Stimulated activated CD4-positive, alpha-beta T cell treated with anti-CD3 and anti-CD28 coated beads, TNF-alpha, amount 100 ng/mL, for 4 hours (primary cell): ENCODE measurements around the gene PDYN.
"Not testable (repeated sequence)": the region's sequence is repeated elsewhere in the genome, so short reads cannot be mapped to it uniquely, and the experiment has no call there.

Source experiments
- DNase-seq, 3 experiments: peaks; one replicate each; pipeline ENCODE4 v3.0.0-alpha.2; 2020; ENCODE audit warnings: low read depth in 3 of 3

PDYN gene

GRCh38 chr20:1993986-1994385 lies at the start of gene PDYN:
Gene PDYN, minus strand, starts transcription at chr20:1994058. Its CDS starts 10,974 bp downstream, at chr20:1983084.
- DNase-seq, result no peak

DNA sequence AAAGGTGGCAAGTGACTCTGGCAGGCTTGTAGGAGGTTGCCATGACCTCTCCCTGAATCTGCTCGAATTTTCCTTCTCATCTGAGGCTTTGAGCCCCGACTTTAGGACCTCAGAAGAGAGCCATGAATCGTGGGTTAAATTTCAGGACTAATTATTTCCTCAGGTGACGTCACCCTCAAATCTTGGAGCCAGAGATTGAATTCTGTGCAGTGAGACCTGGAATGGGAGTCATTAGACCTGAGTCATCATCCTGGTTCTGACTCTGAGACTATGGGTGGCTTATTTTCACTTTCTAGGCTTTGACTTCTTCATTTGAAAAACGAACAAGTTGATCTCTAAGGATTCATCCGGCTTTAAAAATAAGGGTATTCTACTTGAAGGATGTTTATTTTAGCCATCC lies 48.5 kb upstream of the PDYN start:
- no peak for DNase-seq

- no peak for DNase-seq
Observed at GRCh38 chr20:2038161-2038560, 44.3 kb upstream of the PDYN start.

DNA sequence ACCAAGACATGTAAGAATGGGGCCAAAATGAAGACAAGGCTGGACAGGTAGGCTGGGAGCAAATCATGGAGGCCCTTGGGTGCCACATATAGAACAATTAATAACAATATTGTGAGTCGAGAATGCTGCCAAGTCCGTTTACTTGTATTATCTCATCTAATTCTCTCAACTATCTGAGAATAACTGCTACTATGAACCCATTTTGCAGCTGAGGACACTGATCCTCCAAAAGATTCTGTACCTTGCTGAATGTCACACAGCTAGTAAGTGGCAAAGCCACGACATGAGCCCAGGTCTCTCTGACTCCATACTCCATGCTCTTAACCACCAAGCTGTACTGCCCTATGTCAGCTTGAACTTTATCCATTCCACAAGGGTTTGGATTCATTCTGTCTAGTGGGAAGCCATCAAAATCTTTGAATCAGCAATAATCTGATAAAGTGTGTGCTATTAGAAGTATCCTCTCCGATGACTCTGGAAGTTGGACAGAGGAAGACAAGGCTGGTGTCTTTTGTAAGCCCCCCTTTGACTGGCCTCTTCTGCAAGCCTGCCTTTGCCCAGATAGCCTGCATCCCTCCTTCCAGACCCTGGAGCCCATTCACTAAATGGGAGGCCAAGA lies 43.5 kb upstream of the PDYN start:
- DNase-seq, result no peak

GRCh38 chr20:2036357-2036756 lies 42.5 kb upstream of the PDYN start:
- DNase-seq, result not testable (repeated sequence)

DNA sequence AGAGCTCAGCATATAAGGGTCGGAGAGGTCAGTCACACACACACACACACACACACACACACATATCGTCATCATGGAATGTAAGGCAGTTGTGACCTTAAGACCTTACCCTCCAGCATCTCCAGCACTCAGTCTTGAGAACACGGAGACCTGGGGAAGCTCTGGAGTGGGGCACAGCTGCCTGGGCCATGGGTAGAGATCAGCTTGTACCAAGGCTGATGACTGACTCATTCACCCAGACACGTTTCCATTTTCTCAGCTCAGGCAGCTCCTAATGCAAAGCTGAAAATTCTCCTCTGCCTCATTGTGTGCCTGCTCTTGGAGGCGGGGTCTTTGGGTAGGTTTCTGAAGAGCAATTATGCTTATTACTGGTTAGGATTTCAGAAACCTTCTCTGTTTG lies 38.3 kb upstream of the PDYN start:
- no peak for DNase-seq

- no peak for DNase-seq
Observed at GRCh38 chr20:2026514-2026913, 32.7 kb upstream of the PDYN start.

GRCh38 chr20:2026004-2026403 lies 32.1 kb upstream of the PDYN start:
- no peak for DNase-seq

DNA sequence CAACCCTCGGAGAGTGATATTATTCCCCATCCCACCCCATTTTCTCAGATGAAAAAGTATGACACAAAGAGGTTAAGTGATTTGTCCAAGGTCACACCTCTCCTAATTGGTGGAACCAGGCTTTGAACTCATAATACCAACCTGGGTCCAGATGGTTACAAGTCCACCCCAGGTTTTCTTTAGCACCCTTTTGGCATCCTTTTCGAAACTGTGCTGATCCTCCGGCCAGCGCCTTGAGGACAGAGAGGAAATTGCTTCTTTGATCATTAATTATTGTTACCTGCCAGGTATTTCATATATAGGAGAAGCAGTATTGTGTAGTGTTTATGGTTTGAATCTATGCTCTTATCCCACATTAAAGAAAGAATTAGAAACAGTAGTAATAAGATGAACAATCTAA lies 29.3 kb upstream of the PDYN start:
- DNase-seq, result no peak

DNA sequence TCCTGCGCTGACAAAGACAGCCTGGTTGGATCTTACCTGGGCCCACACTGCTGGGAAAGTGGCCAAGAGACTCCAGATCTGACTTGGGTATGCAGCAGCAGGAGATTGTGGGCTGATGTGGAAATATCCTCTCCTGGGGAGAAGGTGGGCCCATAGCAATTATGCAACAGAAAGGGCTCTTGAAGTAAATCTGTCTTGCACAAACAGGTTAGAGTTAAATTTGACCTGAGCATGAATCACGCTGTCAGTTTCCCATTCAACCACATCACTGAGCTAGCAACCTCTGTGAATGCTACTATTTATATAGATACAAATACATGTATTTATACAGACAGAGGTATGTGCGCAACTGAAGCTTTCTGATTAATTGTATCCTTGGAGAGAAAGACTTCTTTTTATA lies 28.3 kb upstream of the PDYN start:
- no peak for DNase-seq

DNA sequence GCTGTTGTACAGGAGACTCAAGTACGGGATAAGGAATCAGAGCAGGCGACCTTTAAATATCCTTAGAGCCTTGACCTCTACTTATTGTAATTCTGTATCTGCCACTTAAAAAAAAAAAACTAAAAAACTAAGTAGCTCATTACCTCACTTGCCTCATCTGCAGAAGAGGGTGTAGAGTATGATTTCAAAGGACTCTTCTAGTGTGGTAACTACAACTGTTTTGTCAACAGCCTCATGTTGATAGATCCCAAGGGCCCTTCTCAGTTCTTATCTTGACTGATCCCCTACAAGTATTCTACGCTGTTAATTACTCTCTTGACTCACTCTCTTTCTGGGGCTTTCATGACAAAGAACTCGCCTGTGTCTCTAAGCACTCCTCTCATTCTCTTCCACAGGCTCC lies 16.7 kb upstream of the PDYN start:
- no peak for DNase-seq

GRCh38 chr20:2006452-2007361 lies 12.8 kb upstream of the PDYN start:
- peak in 1 of 3 experiments; percentile 1 for DNase-seq

DNA sequence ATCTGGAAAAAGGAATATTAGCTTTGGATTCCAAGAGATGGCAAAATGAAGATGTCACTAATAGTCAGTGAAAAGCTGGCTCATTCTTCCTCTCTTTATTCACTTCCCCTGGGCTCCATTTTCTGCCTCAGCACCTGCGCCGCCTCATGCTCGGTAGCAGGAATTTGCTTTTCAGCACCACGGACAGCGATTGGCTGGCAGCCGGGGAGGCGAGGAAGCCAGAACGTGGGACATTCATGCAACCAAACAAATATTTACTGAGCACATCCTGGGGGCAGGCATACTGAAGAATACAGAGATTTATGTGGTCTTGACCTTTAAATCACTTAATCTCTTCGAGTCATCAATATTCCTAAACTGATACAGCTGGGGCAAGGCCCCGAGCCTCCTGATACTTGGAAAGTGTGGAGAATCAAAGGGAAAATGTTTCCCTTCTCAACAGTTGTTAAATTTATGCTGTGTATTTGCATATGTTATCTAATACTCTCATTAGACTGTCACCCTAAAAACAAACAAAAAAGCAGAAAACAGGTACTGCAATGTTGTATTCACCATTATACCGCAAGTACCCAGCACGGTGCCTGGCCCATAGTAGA lies 12.1 kb upstream of the PDYN start:
- peak; percentile 7 to 35 (median 9) for DNase-seq

- DNase-seq, result no peak
Observed at GRCh38 chr20:2005359-2005758, 11.5 kb upstream of the PDYN start.

- DNase-seq, result no peak
Observed at GRCh38 chr20:2004171-2004570, 10.3 kb upstream of the PDYN start.

DNA sequence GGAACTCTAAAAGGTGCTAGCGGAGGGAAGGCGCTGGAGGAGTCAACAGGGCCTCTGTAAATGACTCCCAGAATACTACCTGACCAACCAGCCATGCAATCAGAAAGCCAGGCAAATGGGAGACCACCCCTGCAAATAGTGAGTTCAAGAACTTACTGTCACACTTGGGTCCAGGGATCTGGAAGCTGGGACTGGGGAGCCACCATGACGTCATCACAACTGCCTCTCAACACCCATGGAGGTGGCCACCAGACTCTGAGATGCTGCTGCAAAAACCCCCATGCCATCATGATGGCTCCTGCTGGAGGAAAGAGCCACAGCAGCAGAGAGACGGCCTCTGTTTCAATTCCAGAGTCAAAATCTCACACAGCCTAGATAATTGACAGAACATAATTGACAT lies 8.5 kb upstream of the PDYN start:
- DNase-seq, result no peak

GRCh38 chr20:2001119-2001518 lies 7.3 kb upstream of the PDYN start:
- no peak for DNase-seq

DNA sequence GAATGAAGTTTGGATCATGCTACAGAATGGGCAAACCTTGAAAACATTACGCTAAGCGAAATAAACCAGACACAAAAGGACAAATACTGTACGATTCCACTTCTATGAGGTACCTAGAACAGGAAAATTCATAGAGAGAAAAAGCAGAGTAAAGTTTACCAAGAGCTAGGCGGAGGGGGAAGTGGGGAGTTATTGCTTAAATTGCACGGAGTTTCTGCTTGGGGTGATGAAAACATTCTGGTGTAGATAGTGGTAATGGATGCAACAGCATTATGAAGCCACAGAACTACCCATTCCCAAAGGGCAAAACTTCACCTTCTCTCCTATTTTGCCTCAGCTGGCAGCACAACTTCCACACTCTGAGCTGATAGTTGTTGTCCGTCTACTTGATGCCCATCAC lies 6.4 kb upstream of the PDYN start:
- no peak for DNase-seq

- DNase-seq, result no peak
Observed at GRCh38 chr20:1998715-1999114, 4.9 kb upstream of the PDYN start.

GRCh38 chr20:1998193-1998520 lies 4.3 kb upstream of the PDYN start:
- no peak for DNase-seq

- no peak for DNase-seq
Observed at GRCh38 chr20:1997483-1998192, 3.8 kb upstream of the PDYN start.

DNA sequence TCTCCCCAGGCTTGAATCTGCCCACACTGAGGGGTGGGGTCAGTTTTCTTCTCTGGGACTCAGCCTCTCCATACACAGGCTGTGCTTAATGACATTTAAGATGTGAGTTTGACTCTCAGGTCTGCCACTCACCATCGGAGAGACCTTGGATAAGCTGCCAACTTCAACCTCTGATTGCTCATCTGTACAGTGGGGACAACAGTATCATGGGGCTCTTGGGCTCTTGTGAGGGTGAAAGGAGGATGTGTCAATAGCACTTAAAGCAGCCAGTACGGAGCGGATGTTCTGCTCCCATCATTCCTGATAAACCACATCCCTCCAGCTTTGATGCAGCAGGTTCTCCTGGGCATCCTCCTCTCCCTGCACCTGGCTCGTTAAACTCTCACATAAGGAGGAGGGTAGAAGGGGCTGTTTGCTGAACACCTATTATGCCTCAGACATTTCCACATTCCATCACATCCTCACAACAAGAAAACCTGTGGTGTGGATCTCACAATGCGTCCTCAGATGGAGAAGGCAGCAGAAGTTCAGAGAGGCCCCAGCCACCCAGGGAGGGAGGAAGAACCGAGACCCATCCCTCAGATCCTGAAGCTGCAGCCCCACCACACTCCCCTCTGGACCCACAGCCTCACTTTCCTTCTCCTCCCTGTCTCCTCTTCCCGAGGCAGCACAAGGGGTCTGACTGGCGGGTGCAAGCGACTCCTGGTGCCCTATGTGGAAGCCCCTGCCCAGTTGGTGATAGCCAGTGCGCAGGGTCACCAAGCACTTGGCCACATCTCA lies 1.9 kb upstream of the PDYN start:
- DNase-seq, result no peak
